Esophagus (tissue), 2 donors: Measurements from ENCODE around the gene MMEL1. TPM values are rescaled to one million over a fixed set of nuclear protein-coding genes. Genes with fewer than 3 reads are reported as not detected.

Experiments
- H3K27ac ChIP-seq, 2 donors: one replicate each; pipeline ENCODE4 v1.5.1; 2013; ENCODE audit warnings: low read depth in 2 of 2, mild to moderate bottlenecking in 2 of 2, inconsistent platforms in 1 of 2, low read length in 1 of 2, moderate library complexity in 1 of 2
- H3K27me3 ChIP-seq, 2 donors: one replicate each; pipeline ENCODE4 v1.6.1; 2013; ENCODE audit warnings: low read length in 2 of 2, control low read depth in 1 of 2, mild to moderate bottlenecking in 1 of 2; ENCODE audit not compliant: insufficient read depth in 2 of 2, control insufficient read depth in 1 of 2
- H3K36me3 ChIP-seq, 2 donors: one replicate each; pipeline ENCODE4 v1.6.1; 2013; ENCODE audit warnings: low read length in 1 of 2; ENCODE audit not compliant: control insufficient read depth in 2 of 2, insufficient read depth in 2 of 2
- H3K4me1 ChIP-seq, 2 donors: one replicate each; pipeline ENCODE4 v1.6.1; 2013; ENCODE audit warnings: low read length in 1 of 2; ENCODE audit not compliant: control insufficient read depth in 2 of 2, insufficient read depth in 2 of 2
- H3K4me3 ChIP-seq, 2 donors: one replicate each; pipeline ENCODE4 v1.5.1; 2013; ENCODE audit warnings: low read length in 2 of 2, mild to moderate bottlenecking in 2 of 2, low read depth in 1 of 2, moderate library complexity in 1 of 2
- H3K9me3 ChIP-seq, 2 donors: one replicate each; pipeline ENCODE4 v1.6.1; 2013; ENCODE audit warnings: mild to moderate bottlenecking in 2 of 2, low read depth in 1 of 2, low read length in 1 of 2, moderate library complexity in 1 of 2; ENCODE audit not compliant: control insufficient read depth in 2 of 2, insufficient read depth in 1 of 2
- WGBS, 2 donors: extraction: QIAGEN DNeasy Blood & Tissue Kit; methylation state at CpG; one replicate each; pipeline ENCODE4 v1.1.7; 2013; 5-methylcytosine and 5-hydroxymethylcytosine counted together
- polyA plus RNA-seq, 2 donors: library from polyadenylated mRNA; stranded (reverse); fragments of 200-250 nt; gene quantifications; one replicate each; pipeline ENCODE4 v1.2.3, GENCODE V29; 2013
- donor health status: healthy with polysubstance abuse.
- donor health status: Bipolar disorder and iron deficiency.

MMEL1 gene
- polyA plus RNA-seq, 2 donors, result 3.4 to 11.6 TPM

DNA sequence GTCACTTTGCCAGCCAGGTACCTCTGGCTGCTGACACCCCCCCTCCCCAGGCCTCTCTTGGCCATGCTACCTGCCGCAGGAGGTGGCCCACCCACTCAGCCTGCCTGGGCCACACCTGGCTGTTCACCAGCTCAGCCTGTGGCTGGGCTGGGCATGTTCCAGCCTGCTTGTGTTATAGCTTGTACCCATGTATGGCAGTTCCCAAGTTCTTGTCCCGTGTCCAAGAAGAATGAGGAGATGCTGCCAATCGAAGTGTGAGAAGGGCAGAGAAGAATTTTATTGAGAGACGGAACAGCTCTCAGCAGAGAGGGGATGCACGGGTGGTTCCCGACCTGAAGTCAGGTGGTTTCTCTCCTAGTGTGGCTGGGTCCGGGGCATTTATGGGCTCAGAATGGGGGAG lies 3.9 kb upstream of the MMEL1 start:
- Histone ChIP-seq H3K9me3 (peaks cover 9 to 10% of the 10 kb centered on the region in 2 donors), H3K4me1 (peaks cover under 1 to 5% of the 10 kb centered on the region in 2 donors), H3K4me3 (no peak overlapping the region), H3K36me3 (no peaks in the 10 kb centered on the region), H3K27me3 (no peaks in the 10 kb centered on the region), H3K27ac (no peak overlapping the region)
- 59 to 73% methylated on average over 7 of the region's 7 CpGs for WGBS, 2 donors

DNA sequence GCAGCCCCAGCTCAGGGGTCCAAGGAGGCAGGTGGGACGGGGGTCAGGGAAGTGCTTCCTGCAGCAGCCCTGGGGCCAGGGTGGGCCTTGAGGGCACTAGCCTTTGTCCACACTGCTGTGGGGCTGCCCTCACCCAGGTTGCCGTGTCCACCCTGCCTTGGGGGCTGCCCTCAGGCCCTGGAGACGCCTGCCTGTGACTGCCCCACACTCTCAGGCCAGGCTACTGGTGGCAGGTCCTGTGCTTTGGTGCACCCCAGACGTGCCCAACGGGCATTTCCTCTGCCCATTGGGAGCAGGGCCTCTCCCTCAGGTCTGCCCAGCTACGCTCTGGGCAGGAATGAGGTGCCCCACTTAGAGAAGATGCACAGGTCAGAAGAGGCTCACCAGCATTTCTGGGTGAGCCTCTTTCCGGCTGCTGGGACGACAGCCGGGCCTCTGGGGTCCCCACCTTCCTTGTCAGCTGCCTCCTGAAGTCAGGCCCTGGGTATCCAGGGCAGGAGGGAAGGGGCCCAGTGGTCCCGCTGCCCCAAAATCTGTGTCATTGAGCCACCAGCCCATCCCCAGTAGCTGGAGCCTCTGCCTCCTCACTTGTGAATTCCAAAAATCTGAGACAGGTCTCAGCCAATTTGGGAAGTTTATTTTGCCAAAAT lies 2.7 kb upstream of the MMEL1 start:
- Histone ChIP-seq H3K4me3 (no peak overlapping the region), H3K9me3 (peaks cover 9 to 15% of the 10 kb centered on the region in 2 donors), H3K36me3 (no peaks in the 10 kb centered on the region), H3K27me3 (no peaks in the 10 kb centered on the region), H3K4me1 (no peaks in the 10 kb centered on the region), H3K27ac (no peak overlapping the region)
- 76 to 79% methylated on average over 10 of the region's 10 CpGs for WGBS, 2 donors

DNA sequence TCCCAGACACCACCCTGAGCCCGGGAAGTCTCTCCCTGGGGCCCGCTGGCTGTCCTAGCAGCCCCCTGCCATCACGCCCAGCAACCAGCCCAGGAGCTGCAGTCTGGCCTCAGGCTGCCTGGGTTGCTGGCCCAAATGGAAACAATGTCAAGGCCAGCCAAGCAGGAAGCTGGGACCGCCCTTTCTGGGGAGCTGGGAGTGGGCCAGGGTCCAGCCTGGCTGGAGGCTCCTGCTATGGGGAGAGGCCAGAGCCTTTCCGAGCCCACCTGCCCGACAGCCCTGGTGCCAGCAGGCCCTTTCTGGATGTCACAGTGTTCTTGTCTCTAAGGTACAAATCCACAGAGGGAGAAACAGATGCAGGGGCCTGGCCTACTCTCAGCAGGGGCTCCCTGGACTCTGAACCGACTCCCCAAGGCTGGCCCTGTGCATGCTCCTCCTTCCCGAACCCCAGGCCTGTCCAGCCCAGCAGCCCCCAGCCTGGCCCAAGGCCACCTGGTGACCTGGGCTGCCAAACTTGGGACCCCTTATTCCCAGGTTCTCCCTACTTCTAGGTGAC lies 1.2 kb upstream of the MMEL1 start:
- Histone ChIP-seq H3K4me1 (peaks cover 0 to under 1% of the 10 kb centered on the region in 2 donors), H3K27me3 (peaks cover 0 to 3% of the 10 kb centered on the region in 2 donors), H3K9me3 (peaks cover 9 to 21% of the 10 kb centered on the region in 2 donors), H3K27ac (no peak overlapping the region), H3K4me3 (no peak overlapping the region), H3K36me3 (no peaks in the 10 kb centered on the region)
- 42 to 53% methylated on average over 8 of the region's 8 CpGs for WGBS, 2 donors

DNA sequence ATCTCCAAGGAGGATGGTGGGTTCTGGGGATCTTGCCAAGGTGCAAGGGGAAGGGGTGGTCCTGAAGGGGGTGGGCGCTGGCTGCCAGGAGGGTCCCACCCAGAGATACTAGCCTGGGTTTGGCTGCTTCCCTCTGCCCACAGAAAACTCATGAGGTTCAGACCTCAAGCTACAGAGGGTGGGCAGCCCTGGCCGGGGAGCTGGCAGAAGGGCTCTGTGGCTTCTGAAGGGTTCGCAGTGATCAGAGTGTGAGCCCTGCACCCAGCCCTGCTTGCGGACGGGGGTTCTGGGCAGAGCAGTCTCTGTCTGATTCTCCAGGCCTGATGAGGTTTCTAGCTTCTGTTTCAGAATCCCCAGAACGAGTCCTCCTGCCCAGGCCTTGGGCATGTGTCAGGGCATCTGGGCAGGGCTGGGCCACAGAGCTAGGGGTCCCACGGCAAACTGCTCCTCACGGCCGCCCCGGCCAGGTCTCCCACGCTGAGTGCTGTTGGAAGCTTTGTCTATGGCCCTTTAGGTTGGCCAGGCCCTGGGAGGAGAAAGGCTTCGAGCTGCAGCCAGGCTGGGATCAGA lies 635 bp upstream of the MMEL1 start:
- H3K9me3 ChIP-seq, result peaks cover 9 to 21% of the 10 kb centered on the region in 2 donors
- H3K4me1 ChIP-seq, result peaks cover 0 to 3% of the 10 kb centered on the region in 2 donors
- no peak overlapping the region for H3K27ac ChIP-seq
- H3K27me3 ChIP-seq, result peaks cover 0 to 8% of the 10 kb centered on the region in 2 donors
- WGBS, 2 donors, result 73 to 76% methylated on average over 12 of the region's 12 CpGs
- no peak overlapping the region for H3K4me3 ChIP-seq
- H3K36me3 ChIP-seq, result no peaks in the 10 kb centered on the region

DNA sequence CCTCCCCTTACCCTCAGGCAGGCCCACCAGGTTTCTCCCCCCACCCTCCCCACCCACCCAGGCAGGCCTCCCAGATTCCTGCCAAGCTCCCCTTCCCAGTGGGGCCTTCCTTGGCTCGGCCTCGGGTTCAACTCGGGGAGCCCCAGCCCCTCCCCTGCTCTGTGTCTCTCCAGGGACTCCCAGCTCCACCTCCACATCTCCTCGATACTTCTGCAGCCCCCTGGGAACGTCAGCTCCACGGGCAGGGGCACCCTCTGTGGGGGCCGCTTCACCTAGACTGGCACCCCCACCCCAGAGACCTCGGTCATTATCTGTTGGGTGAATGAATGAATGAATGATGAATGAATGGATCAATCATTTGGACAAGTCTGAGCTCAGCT lies 775 bp downstream of the MMEL1 start:
- H3K27ac ChIP-seq, result no peak overlapping the region
- H3K36me3 ChIP-seq, result no peaks in the 10 kb centered on the region
- H3K4me3 ChIP-seq, result no peak overlapping the region
- H3K9me3 ChIP-seq, result peaks cover 5 to 17% of the 10 kb centered on the region in 2 donors
- peaks cover 0 to 15% of the 10 kb centered on the region in 2 donors for H3K27me3 ChIP-seq
- H3K4me1 ChIP-seq, result peaks cover 0 to 3% of the 10 kb centered on the region in 2 donors
- 42 to 49% methylated on average over 8 of the region's 8 CpGs for WGBS, 2 donors

- Histone ChIP-seq H3K4me3 (no peak overlapping the region), H3K27me3 (peaks cover 0 to 15% of the 10 kb centered on the region in 2 donors), H3K36me3 (no peaks in the 10 kb centered on the region), H3K27ac (no peak overlapping the region), H3K9me3 (peaks cover 0 to 13% of the 10 kb centered on the region in 2 donors), H3K4me1 (peaks cover 0 to 3% of the 10 kb centered on the region in 2 donors)
- 63 to 71% methylated on average over 24 of the region's 24 CpGs for WGBS, 2 donors
Observed at GRCh38 chr1:2631136-2632050, 1.4 kb downstream of the MMEL1 start.

DNA sequence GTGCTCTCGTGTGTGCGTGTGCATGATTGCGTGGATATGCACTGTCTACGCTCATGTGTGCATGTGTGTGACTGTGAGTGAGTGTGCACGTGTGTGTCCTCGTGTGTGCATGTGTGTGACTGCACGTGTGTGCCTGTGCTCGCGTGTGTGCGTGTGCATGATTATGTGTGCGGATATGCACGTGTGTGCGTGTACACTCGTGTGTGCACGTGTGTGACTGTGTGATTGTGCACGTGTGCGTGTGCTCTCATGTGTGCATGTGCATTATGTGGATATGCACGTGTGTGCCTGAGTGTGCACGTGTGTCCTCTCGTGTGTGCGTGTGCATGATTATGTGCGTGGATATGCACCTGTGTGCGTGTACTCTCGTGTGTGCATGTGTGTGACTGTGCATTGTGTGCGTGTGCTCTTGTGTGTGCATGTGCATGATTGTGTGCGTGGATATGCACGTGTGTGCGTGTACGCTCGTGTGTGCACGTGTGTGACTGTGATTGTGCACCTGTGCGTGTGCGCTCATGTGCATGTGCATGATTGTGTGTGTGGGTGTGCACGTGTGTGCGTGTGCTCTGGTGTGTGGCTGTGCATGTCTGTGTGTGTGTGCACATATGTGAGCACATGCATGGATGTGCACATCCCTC lies 2.2 kb downstream of the MMEL1 start:
- Histone ChIP-seq H3K4me3 (no peak overlapping the region), H3K36me3 (no peaks in the 10 kb centered on the region), H3K9me3 (peaks cover 0 to 11% of the 10 kb centered on the region in 2 donors), H3K27ac (no peak overlapping the region), H3K27me3 (peaks cover 0 to 15% of the 10 kb centered on the region in 2 donors), H3K4me1 (peaks cover 0 to 3% of the 10 kb centered on the region in 2 donors)
- WGBS, 2 donors, result 93 to 94% methylated on average over 35 of the region's 35 CpGs

GRCh38 chr1:2629627-2630497 lies 3.0 kb downstream of the MMEL1 start:
- peaks cover 0 to 15% of the 10 kb centered on the region in 2 donors for H3K27me3 ChIP-seq
- H3K36me3 ChIP-seq, result no peaks in the 10 kb centered on the region

More at GRCh38 chr1:2629627-2630497, 3.0 kb downstream of the MMEL1 start:
- WGBS, 2 donors, result 82% methylated on average over 23 of the region's 23 CpGs
- H3K9me3 ChIP-seq, result peaks cover 0 to 11% of the 10 kb centered on the region in 2 donors
- no peak overlapping the region for H3K4me3 ChIP-seq
- H3K4me1 ChIP-seq, result peaks cover 0 to 3% of the 10 kb centered on the region in 2 donors
- no peak overlapping the region for H3K27ac ChIP-seq
